ENCODE data around the gene CD69. TPM values are rescaled to one million over a fixed set of nuclear protein-coding genes. Genes with fewer than 3 reads are reported as not detected.

Gene CD69
- total and polyA plus RNA-seq, 2 donors (not counting 3 experiments of a cell fraction or from before 2014, with no cell fraction given), result 0.49 to 4.4 TPM

DNA sequence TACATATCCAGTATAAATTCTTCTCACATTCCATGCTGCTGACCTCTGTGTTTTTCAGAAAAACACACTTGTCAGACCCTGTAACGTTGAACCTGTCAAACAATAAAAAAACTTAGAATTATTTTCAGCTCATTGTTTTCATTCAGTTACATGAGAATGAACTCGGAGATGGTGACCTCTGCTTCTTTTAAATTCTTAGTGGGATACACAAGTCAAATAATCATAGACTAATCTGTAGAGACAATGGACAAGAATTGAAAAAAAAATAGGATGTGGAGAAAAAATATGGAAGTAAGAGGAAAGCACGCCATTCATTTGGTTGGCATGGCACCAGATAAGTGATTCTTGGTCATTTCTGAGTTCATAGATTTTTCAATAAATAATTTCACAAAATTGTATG, 7.2 kb downstream of the CD69 start:
- DNase-seq (ENCODE audit: low read depth, low spot score), result peak; percentile 90
- peak overlapping the region; percentile 16 for H3K4me2 ChIP-seq (ENCODE audit: insufficient read depth, low read length)
- no peaks in the 10 kb centered on the region for H3K9me3 ChIP-seq (replicated peaks; ENCODE audit: control insufficient read depth, insufficient read depth, low read length)
- dilution Hi-C loops (cut with MboI; ENCODE audit: extremely low pct_ligation_motif_present, low sequenced_read_pairs), result no loop called here
- H2AFZ ChIP-seq (ENCODE audit: low read depth, low read length), result peak overlapping the region; percentile 59
- intact Hi-C loops (cut with micrococcal nuclease), result loop anchor here (5.0 to 10.0 kb wide), 2 partner anchors 259 to 811 kb away; partner anchors contain the start of gene CLEC12B
- no peaks in the 10 kb centered on the region for H3K79me2 ChIP-seq (ENCODE audit: control insufficient read depth, insufficient read depth, low read length)
- ChIA-PET CTCF (interaction anchor here (1.3 to 13.3 kb wide), 3 partner anchors 11 to 45 kb away, joined by 3 to 332 read pairs (median 4); no protein-coding TSS in a partner anchor), POLR2A (no interaction called here)
- H3K4me1 ChIP-seq (ENCODE audit: control insufficient read depth, extremely low read depth, insufficient read depth, low read length), result peaks cover 18% of the 10 kb centered on the region
- no peaks in the 10 kb centered on the region for H3K27me3 ChIP-seq (ENCODE audit: control insufficient read depth in 2 of 2, insufficient read depth in 2 of 2, low read length in 2 of 2)
- H4K20me1 ChIP-seq (replicated peaks; ENCODE audit: control insufficient read depth, extremely low read depth, insufficient read depth, low read length), result no peaks in the 10 kb centered on the region
- no peak overlapping the region for H3K4me3 ChIP-seq (replicated peaks in 1 of 3; ENCODE audit: insufficient read depth in 1 of 3, low read depth in 1 of 3, low read length in 3 of 3)
- no peak overlapping the region for H3K27ac ChIP-seq (ENCODE audit: insufficient read depth, low read depth, low read length)
- no peak for TF ChIP-seq FOS (IDR thresholded peaks at IDR 0.05; ENCODE audit: borderline replicate concordance, insufficient read depth, low read length)
- no peak for TF ChIP-seq JUN (IDR thresholded peaks at IDR 0.05; ENCODE audit: borderline replicate concordance, insufficient read depth, insufficient read length, low read depth)
- TF ChIP-seq POLR2AphosphoS5 (IDR thresholded peaks at IDR 0.05; ENCODE audit: insufficient read depth, low read depth, low read length), result no peak
- no peak for TF ChIP-seq GATA2 (IDR thresholded peaks at IDR 0.05; ENCODE audit: insufficient read depth, insufficient read length, low read depth, low read length)
- no peak for TF ChIP-seq MYC (IDR thresholded peaks at IDR 0.05; ENCODE audit: low read depth, low read length)
- TF ChIP-seq MAX (IDR thresholded peaks at IDR 0.05; ENCODE audit: insufficient read depth, insufficient read length), result no peak
- TF ChIP-seq, protein P1, sequence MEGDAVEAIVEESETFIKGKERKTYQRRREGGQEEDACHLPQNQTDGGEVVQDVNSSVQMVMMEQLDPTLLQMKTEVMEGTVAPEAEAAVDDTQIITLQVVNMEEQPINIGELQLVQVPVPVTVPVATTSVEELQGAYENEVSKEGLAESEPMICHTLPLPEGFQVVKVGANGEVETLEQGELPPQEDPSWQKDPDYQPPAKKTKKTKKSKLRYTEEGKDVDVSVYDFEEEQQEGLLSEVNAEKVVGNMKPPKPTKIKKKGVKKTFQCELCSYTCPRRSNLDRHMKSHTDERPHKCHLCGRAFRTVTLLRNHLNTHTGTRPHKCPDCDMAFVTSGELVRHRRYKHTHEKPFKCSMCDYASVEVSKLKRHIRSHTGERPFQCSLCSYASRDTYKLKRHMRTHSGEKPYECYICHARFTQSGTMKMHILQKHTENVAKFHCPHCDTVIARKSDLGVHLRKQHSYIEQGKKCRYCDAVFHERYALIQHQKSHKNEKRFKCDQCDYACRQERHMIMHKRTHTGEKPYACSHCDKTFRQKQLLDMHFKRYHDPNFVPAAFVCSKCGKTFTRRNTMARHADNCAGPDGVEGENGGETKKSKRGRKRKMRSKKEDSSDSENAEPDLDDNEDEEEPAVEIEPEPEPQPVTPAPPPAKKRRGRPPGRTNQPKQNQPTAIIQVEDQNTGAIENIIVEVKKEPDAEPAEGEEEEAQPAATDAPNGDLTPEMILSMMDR (IDR thresholded peaks at IDR 0.05; ENCODE audit: extremely low read depth in 1 of 2, insufficient read depth in 1 of 2, low read depth in 1 of 2, low read length in 2 of 2), result no peak
- no TSS peak for BruUV-seq (replicated peaks)
- H3K9me1 ChIP-seq (replicated peaks; ENCODE audit: control insufficient read depth, extremely low read depth, insufficient read depth, low read length), result no peaks in the 10 kb centered on the region
- no peaks in the 10 kb centered on the region for H3K36me3 ChIP-seq (ENCODE audit: control insufficient read depth in 2 of 2, extremely low read depth in 1 of 2, insufficient read depth in 2 of 2, low read length in 2 of 2)
- no peak for FAIRE-seq
- H3K9ac ChIP-seq (replicated peaks; ENCODE audit: extremely low read depth, insufficient read depth, low read length), result no peak overlapping the region

Data from endothelial cell of umbilical vein (primary cell).